NCI-H128 (cell line): ENCODE measurements around the gene OR6C2.
"Not testable (repeated sequence)": the region's sequence is repeated elsewhere in the genome, so short reads cannot be mapped to it uniquely, and the experiment has no call there.

Experiments
- DNase-seq: peaks from one replicate; lab custom pipeline; 2025; ENCODE audit not compliant: unreplicated experiment; lab: John Stamatoyannopoulos, UW

Gene OR6C2

GRCh38 chr12:55470088-55470829 lies 26.4 kb downstream of the OR6C2 start, which contains the start of gene OR6C70:
OR6C70 (minus strand) TSS chr12:55470138; CDS start chr12:55470138, 0 bp downstream.
- DNase-seq, result no peak

DNA sequence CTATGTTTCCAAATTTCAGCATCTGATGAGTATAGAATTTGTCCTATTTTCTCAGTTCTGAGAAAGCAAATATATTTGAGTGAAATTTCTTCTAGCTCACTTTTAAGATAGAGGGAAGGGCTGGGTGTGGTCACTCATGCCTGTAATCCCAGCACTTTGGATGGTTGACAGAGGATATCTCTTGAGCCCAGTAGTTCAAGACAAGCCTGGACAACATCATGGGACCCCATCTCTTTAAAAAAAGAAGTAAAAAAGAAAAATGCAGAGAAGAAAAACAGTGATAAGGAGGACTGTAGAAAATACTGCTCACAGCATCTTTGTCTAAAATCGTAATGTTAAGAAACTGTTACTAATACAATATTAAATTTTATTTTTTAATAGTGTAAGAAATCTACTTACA lies 28.4 kb downstream of the OR6C2 start:
- no peak for DNase-seq

DNA sequence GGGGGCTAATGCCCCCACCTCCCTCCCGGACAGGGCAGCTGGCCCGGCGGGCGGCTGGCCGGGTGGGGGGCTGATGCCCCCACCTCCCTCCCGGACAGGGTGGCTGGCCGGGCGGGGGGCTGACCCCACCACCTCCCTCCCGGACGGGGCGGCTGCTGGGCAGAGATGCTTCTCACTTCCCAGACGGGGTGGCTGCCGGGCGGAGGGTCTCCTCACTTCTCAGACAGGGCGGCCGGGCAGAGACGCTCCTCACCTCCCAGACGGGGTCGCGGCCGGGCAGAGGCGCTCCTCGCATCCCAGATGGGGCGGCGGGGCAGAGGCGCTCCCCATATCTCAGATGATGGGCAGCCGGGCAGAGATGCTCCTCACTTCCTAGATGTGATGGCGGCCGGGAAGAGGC lies 35.3 kb downstream of the OR6C2 start:
- DNase-seq, result not testable (repeated sequence)

GRCh38 chr12:55484284-55484683 lies 40.4 kb downstream of the OR6C2 start:
- DNase-seq, result not testable (repeated sequence)

DNA sequence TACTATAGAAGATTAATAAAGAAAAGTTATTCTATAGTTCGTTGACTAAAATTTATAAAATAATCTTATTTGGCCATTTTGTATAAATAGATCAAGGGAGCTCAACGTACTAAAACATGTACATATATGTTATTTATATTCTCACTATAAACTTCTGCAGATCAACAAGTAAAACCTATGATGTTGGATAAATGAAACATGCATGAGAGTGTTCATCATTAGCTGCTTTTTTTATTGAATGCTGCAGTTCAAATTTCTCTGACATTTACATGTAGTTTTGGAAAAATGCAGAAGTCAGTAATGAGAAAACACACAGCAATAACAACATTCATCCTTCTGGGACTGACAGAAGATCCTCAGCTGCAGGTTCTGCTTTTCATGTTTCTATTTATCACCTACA lies 48.2 kb downstream of the OR6C2 start, which contains the start of gene OR6C68:
Gene OR6C68 (plus strand): TSS at position 301 of the 400 bp plus-strand sequence. CDS start 0 bp downstream, at position 301.
- DNase-seq, result no peak

- no peak for DNase-seq
Measured at GRCh38 chr12:55495490-55495889, 51.6 kb downstream of the OR6C2 start.

DNA sequence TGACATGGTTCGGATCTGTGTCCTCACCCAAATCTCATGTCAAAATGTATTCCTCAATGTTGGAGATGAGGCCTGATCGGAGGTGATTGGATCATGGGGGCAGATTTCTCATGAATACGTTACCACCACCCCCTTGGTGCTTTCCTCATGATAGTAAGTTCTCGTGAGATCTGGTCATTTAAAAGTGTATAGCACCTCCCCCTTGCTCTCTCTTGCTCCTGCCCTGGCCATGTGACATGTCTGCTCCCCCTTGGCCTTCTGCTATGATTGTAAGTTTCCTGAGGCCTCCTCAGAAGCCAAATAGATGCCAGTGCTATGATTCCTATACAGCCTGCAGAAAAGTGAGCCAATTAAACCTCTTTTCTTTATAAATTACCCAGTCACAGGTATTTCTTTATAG lies 55.4 kb downstream of the OR6C2 start:
- DNase-seq, result no peak

DNA sequence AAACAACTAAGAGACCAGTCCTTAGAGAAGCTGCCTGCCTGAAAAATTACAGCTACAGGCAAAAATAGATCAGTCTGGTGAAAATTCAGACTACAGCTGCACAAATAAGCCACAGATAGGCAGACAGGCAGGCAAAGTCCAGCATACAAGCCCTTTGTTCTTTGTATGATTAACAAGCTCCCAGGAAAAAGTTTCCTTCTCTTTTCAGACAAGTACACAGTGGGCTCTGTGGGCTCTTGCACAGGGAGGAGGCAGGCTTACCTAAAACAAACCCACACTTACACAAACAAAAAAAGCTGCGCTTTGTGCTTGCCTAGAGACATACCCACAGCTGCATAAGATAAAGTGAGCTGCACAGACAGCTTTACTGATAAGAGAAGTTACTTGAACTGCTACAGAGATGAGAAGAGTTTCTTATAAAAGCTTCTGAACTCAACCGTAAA lies 56.0 kb downstream of the OR6C2 start:
- no peak for DNase-seq

DNA sequence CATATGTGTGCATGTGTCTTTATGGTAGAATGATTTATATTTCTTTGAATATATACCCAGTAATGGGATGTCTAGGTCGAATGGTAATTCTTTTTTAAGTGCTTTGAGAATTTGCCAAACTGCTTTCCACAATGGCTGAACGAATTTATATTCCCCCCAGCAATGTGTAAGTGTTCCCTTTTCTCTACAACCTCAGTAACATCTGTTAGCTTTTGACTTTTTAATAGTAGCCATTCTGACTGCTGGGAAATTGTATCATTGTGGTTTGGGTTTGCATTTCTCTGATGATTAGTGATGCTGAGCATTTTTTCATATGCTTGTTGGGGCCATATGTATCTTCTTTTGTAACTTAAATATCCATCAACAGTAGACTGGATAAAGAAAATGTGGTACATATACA lies 57.7 kb downstream of the OR6C2 start:
- no peak for DNase-seq
